C4-2B (cell line): ENCODE data around the gene RSL1D1.

Experiments used
- ZFX ChIP-seq: fragments of 450-650 bp; IDR thresholded peaks from 2 replicates; pipeline ENCODE4 v1.6.1; 2017
- TF ChIP-seq, protein P1 (sequence below): fragments of 450-650 bp; conservative IDR thresholded peaks from 2 replicates; pipeline ENCODE4 v1.5.1; 2017; ENCODE audit warnings: mild to moderate bottlenecking

- TF ChIP-seq, protein P1, sequence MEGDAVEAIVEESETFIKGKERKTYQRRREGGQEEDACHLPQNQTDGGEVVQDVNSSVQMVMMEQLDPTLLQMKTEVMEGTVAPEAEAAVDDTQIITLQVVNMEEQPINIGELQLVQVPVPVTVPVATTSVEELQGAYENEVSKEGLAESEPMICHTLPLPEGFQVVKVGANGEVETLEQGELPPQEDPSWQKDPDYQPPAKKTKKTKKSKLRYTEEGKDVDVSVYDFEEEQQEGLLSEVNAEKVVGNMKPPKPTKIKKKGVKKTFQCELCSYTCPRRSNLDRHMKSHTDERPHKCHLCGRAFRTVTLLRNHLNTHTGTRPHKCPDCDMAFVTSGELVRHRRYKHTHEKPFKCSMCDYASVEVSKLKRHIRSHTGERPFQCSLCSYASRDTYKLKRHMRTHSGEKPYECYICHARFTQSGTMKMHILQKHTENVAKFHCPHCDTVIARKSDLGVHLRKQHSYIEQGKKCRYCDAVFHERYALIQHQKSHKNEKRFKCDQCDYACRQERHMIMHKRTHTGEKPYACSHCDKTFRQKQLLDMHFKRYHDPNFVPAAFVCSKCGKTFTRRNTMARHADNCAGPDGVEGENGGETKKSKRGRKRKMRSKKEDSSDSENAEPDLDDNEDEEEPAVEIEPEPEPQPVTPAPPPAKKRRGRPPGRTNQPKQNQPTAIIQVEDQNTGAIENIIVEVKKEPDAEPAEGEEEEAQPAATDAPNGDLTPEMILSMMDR = no peak
- no peak for TF ChIP-seq ZFX
Measured at GRCh38 chr16:11896486-11897176, 45.3 kb upstream of the RSL1D1 start.
